ENCODE data around the gene DNAJC18. TPM values are rescaled to one million over a fixed set of nuclear protein-coding genes. Genes with fewer than 3 reads are reported as not detected.
A peak's percentile ranks its signal among the peaks of the same experiment; 100 is the strongest.
"Not testable (repeated sequence)": the region's sequence is repeated elsewhere in the genome, so short reads cannot be mapped to it uniquely, and the experiment has no call there.

DNAJC18 gene
- total RNA-seq, 8 experiments from 2014 or later, result 4.6 to 26.3 (median 20.5) TPM

- Histone ChIP-seq H3K27ac (no peak overlapping the region), H3K4me3 (no peak overlapping the region), H3K4me1 (replicated peaks in 1 of 2) (peaks cover 11 to 14% of the 10 kb centered on the region in 2 donors)
- no peak for ATAC-seq (replicated peaks in 6 of 8)
- in situ Hi-C loops (cut with MboI; ENCODE audit: low pct_unique_long_range_greater_than_20kb in 2 of 9, low sequenced_read_pairs in 9 of 9, unreplicated experiment in 9 of 9), result no loop called here
- 50 to 100% (median 84%) methylated on average over 1 to 4 of the region's 4 CpGs; no CpG with 5 or more reads in 1 of the 10 experiments for WGBS, 10 experiments
These were observed 22.1 kb downstream of the DNAJC18 start for GRCh38 chr5:139417214-139417613.

GRCh38 chr5:139416651-139417050 is 22.7 kb downstream of the DNAJC18 start:
- H3K27ac ChIP-seq, result no peak overlapping the region
- H3K4me3 ChIP-seq, result no peak overlapping the region
- in situ Hi-C loops (cut with MboI; ENCODE audit: low pct_unique_long_range_greater_than_20kb in 2 of 9, low sequenced_read_pairs in 9 of 9, unreplicated experiment in 9 of 9), result no loop called here
- H3K4me1 ChIP-seq (replicated peaks in 1 of 2), result peaks cover 12 to 14% of the 10 kb centered on the region in 2 donors
- WGBS, 10 experiments, result 91 to 100% (median 95%) methylated on average over 1 to 8 of the region's 9 CpGs; no CpG with 5 or more reads in 3 of the 10 experiments
- ATAC-seq (replicated peaks in 6 of 8), result no peak

GRCh38 chr5:139415869-139416268 is 23.5 kb downstream of the DNAJC18 start:
- Histone ChIP-seq H3K4me1 (replicated peaks in 1 of 2) (peaks cover 14 to 20% of the 10 kb centered on the region in 2 donors), H3K27ac (no peak overlapping the region), H3K4me3 (no peak overlapping the region)
- in situ Hi-C loops (cut with MboI; ENCODE audit: low pct_unique_long_range_greater_than_20kb in 2 of 9, low sequenced_read_pairs in 9 of 9, unreplicated experiment in 9 of 9), result no loop called here
- no peak for ATAC-seq (replicated peaks in 6 of 8)

- in situ Hi-C loops (cut with MboI; ENCODE audit: low pct_unique_long_range_greater_than_20kb in 2 of 9, low sequenced_read_pairs in 9 of 9, unreplicated experiment in 9 of 9), result no loop called here
- H3K27ac ChIP-seq, result no peak overlapping the region
- WGBS, 10 experiments, result 40 to 92% (median 76%) methylated on average over 1 to 6 of the region's 8 CpGs
- peak in 6 of 8 experiments; percentile 36 to 92 (median 68) for ATAC-seq (replicated peaks in 6 of 8)
- peaks cover 14 to 21% of the 10 kb centered on the region in 2 donors for H3K4me1 ChIP-seq (replicated peaks in 1 of 2)
- no peak overlapping the region for H3K4me3 ChIP-seq
These were observed 24.0 kb downstream of the DNAJC18 start for GRCh38 chr5:139415221-139415861.

- H3K27ac ChIP-seq, result peak overlapping the region in 1 of 2 donors; percentile 46
- 83 to 100% (median 100%) methylated on average over 1 to 9 of the region's 9 CpGs; no CpG with 5 or more reads in 1 of the 10 experiments for WGBS, 10 experiments
- no peak overlapping the region for H3K4me3 ChIP-seq
- in situ Hi-C loops (cut with MboI; ENCODE audit: low pct_unique_long_range_greater_than_20kb in 2 of 9, low sequenced_read_pairs in 9 of 9, unreplicated experiment in 9 of 9), result no loop called here
- peak in 4 of 8 experiments; percentile 44 to 62 (median 48) for ATAC-seq (replicated peaks in 6 of 8)
- H3K4me1 ChIP-seq (replicated peaks in 1 of 2), result peaks cover 14 to 21% of the 10 kb centered on the region in 2 donors
These were observed 24.7 kb downstream of the DNAJC18 start for GRCh38 chr5:139414581-139415130.

GRCh38 chr5:139413963-139414362 is 25.4 kb downstream of the DNAJC18 start:
- 86 to 100% (median 90%) methylated on average over 1 to 6 of the region's 6 CpGs; no CpG with 5 or more reads in 1 of the 10 experiments for WGBS, 10 experiments
- in situ Hi-C loops (cut with MboI; ENCODE audit: low pct_unique_long_range_greater_than_20kb in 2 of 9, low sequenced_read_pairs in 9 of 9, unreplicated experiment in 9 of 9), result no loop called here
- H3K27ac ChIP-seq, result no peak overlapping the region
- peaks cover 14 to 21% of the 10 kb centered on the region in 2 donors for H3K4me1 ChIP-seq (replicated peaks in 1 of 2)
- ATAC-seq (replicated peaks in 6 of 8), result no peak
- H3K4me3 ChIP-seq, result no peak overlapping the region

GRCh38 chr5:139413153-139413552 is 26.2 kb downstream of the DNAJC18 start:
- ATAC-seq (replicated peaks in 6 of 8), result no peak
- WGBS, 10 experiments, result 83 to 100% (median 96%) methylated on average over 1 to 6 of the region's 6 CpGs; no CpG with 5 or more reads in 5 of the 10 experiments
- Histone ChIP-seq H3K27ac (no peak overlapping the region), H3K4me1 (replicated peaks in 1 of 2) (peaks cover 14 to 21% of the 10 kb centered on the region in 2 donors), H3K4me3 (no peak overlapping the region)
- in situ Hi-C loops (cut with MboI; ENCODE audit: low pct_unique_long_range_greater_than_20kb in 2 of 9, low sequenced_read_pairs in 9 of 9, unreplicated experiment in 9 of 9), result no loop called here

- peak in 5 of 8 experiments; percentile 9 to 92 (median 41) for ATAC-seq (replicated peaks in 6 of 8)
- 1 to 100% (median 75%) methylated on average over 2 to 9 of the region's 17 CpGs; no CpG with 5 or more reads in 1 of the 10 experiments for WGBS, 10 experiments
- Histone ChIP-seq H3K4me3 (no peak overlapping the region), H3K27ac (peak overlapping the region in 1 of 2 donors; percentile 35), H3K4me1 (replicated peaks in 1 of 2) (peaks cover 14 to 21% of the 10 kb centered on the region in 2 donors)
- in situ Hi-C loops (cut with MboI; ENCODE audit: low pct_unique_long_range_greater_than_20kb in 2 of 9, low sequenced_read_pairs in 9 of 9, unreplicated experiment in 9 of 9), result no loop called here
These were observed 28.1 kb downstream of the DNAJC18 start for GRCh38 chr5:139410993-139411828.

- Histone ChIP-seq H3K4me3 (no peak overlapping the region), H3K27ac (no peak overlapping the region), H3K4me1 (replicated peaks in 1 of 2) (peaks cover 11 to 17% of the 10 kb centered on the region in 2 donors)
- peak in 7 of 8 experiments; percentile 19 to 57 (median 47) for ATAC-seq (replicated peaks in 6 of 8)
- WGBS, 10 experiments, result 24 to 100% (median 74%) methylated on average over 1 to 5 of the region's 6 CpGs; no CpG with 5 or more reads in 2 of the 10 experiments
- in situ Hi-C loops (cut with MboI; ENCODE audit: low pct_unique_long_range_greater_than_20kb in 2 of 9, low sequenced_read_pairs in 9 of 9, unreplicated experiment in 9 of 9), result no loop called here
These were observed 29.0 kb downstream of the DNAJC18 start for GRCh38 chr5:139410121-139410992.

- in situ Hi-C loops (cut with MboI; ENCODE audit: low pct_unique_long_range_greater_than_20kb in 2 of 9, low sequenced_read_pairs in 9 of 9, unreplicated experiment in 9 of 9); ATAC-seq (replicated peaks in 6 of 8); H3K27ac ChIP-seq; H3K4me3 ChIP-seq: not testable (repeated sequence)
- H3K4me1 ChIP-seq (replicated peaks in 1 of 2), result peaks cover 6 to 17% of the 10 kb centered on the region in 2 donors
- WGBS, 10 experiments, result 40 to 100% (median 95%) methylated on average over 1 to 3 of the region's 5 CpGs; no CpG with 5 or more reads in 4 of the 10 experiments
These were observed 30.2 kb downstream of the DNAJC18 start for GRCh38 chr5:139409116-139409515.

- H3K4me1 ChIP-seq (replicated peaks in 1 of 2), result peaks cover 6 to 18% of the 10 kb centered on the region in 2 donors
- in situ Hi-C loops (cut with MboI; ENCODE audit: low pct_unique_long_range_greater_than_20kb in 2 of 9, low sequenced_read_pairs in 9 of 9, unreplicated experiment in 9 of 9), result no loop called here
- no peak for ATAC-seq (replicated peaks in 6 of 8)
- no peak overlapping the region for H3K27ac ChIP-seq
- H3K4me3 ChIP-seq, result no peak overlapping the region
- 76 to 100% (median 96%) methylated on average over 2 to 7 of the region's 7 CpGs; no CpG with 5 or more reads in 4 of the 10 experiments for WGBS, 10 experiments
These were observed 31.1 kb downstream of the DNAJC18 start for GRCh38 chr5:139408191-139408590.

GRCh38 chr5:139407517-139407916 is 31.8 kb downstream of the DNAJC18 start:
- Histone ChIP-seq H3K4me1 (replicated peaks in 1 of 2) (peaks cover 6 to 21% of the 10 kb centered on the region in 2 donors), H3K27ac (no peak overlapping the region), H3K4me3 (no peak overlapping the region)
- ATAC-seq (replicated peaks in 6 of 8), result no peak
- in situ Hi-C loops (cut with MboI; ENCODE audit: low pct_unique_long_range_greater_than_20kb in 2 of 9, low sequenced_read_pairs in 9 of 9, unreplicated experiment in 9 of 9), result no loop called here
